Trophoblast cell (in vitro differentiated cells and primary cell): ENCODE results near the gene WDR46.

Experiments used
- DNase-seq, 2 donors: peaks; one replicate each; pipeline ENCODE4 v3.0.0-alpha.2; 2016
- H2AFZ ChIP-seq: 2 replicates; pipeline ENCODE4 v1.6.1; 2013; ENCODE audit warnings: low read length, moderate library complexity, mild to moderate bottlenecking; ENCODE audit not compliant: insufficient read depth, poor library complexity
- H2AK5ac ChIP-seq: 2 replicates; pipeline ENCODE4 v1.6.1; 2013; ENCODE audit warnings: mild to moderate bottlenecking, low read length
- H2BK120ac ChIP-seq: 2 replicates; pipeline ENCODE4 v1.6.1; 2013; ENCODE audit warnings: low read length, mild to moderate bottlenecking, moderate library complexity; ENCODE audit not compliant: insufficient read depth, poor library complexity
- H2BK12ac ChIP-seq: 2 replicates; pipeline ENCODE4 v1.6.1; 2013; ENCODE audit warnings: mild to moderate bottlenecking, low read length, moderate library complexity
- H2BK5ac ChIP-seq: 2 replicates; pipeline ENCODE4 v1.6.1; 2013; ENCODE audit warnings: low read length, low read depth, moderate library complexity, mild to moderate bottlenecking; ENCODE audit not compliant: poor library complexity
- H3K14ac ChIP-seq: 2 replicates; pipeline ENCODE4 v1.6.1; 2013; ENCODE audit warnings: mild to moderate bottlenecking, low read length
- H3K18ac ChIP-seq: 2 replicates; pipeline ENCODE4 v1.6.1; 2013; ENCODE audit warnings: mild to moderate bottlenecking, low read length
- H3K23ac ChIP-seq: 2 replicates; pipeline ENCODE4 v1.6.1; 2013; ENCODE audit warnings: low read length
- H3K27ac ChIP-seq: 2 replicates; pipeline ENCODE4 v1.5.1; 2013; ENCODE audit warnings: low read depth, mild to moderate bottlenecking, inconsistent platforms, low read length, moderate library complexity
- H3K27me3 ChIP-seq: 2 replicates; pipeline ENCODE4 v1.6.1; 2013; ENCODE audit warnings: inconsistent platforms, mild to moderate bottlenecking, low read length, moderate library complexity; ENCODE audit not compliant: insufficient read depth
- H3K36me3 ChIP-seq, 2 experiments: 1 replicate in 1 of 2; 2 replicates in 1 of 2; pipeline ENCODE4 v1.6.1; 2013; ENCODE audit warnings: low read length in 2 of 2, mild to moderate bottlenecking in 2 of 2, moderate library complexity in 1 of 2; ENCODE audit not compliant: insufficient read depth in 2 of 2, control insufficient read depth in 1 of 2
- H3K4ac ChIP-seq: 2 replicates; pipeline ENCODE4 v1.6.1; 2013; ENCODE audit warnings: low read depth, mild to moderate bottlenecking, low read length, moderate library complexity
- H3K4me1 ChIP-seq, 2 experiments: 1 replicate in 1 of 2; 2 replicates in 1 of 2; pipeline ENCODE4 v1.6.1; 2013; ENCODE audit warnings: low read length in 2 of 2, mild to moderate bottlenecking in 2 of 2, moderate library complexity in 1 of 2; ENCODE audit not compliant: insufficient read depth in 2 of 2, control insufficient read depth in 1 of 2
- H3K4me2 ChIP-seq: 2 replicates; pipeline ENCODE4 v1.6.1; 2013; ENCODE audit warnings: inconsistent platforms, mild to moderate bottlenecking, low read length, moderate library complexity
- H3K4me3 ChIP-seq: 2 replicates; pipeline ENCODE4 v1.5.1; 2013; ENCODE audit warnings: mild to moderate bottlenecking, low read depth, low read length, inconsistent platforms
- H3K79me1 ChIP-seq: one replicate; pipeline ENCODE4 v1.6.1; 2013; ENCODE audit warnings: low read length
- H3K79me2 ChIP-seq: 2 replicates; pipeline ENCODE4 v1.6.1; 2013; ENCODE audit warnings: low read length, mild to moderate bottlenecking; ENCODE audit not compliant: control insufficient read depth, insufficient read depth, poor library complexity
- H3K9ac ChIP-seq: 2 replicates; pipeline ENCODE4 v1.6.1; 2013; ENCODE audit warnings: mild to moderate bottlenecking, low read length
- H3K9me3 ChIP-seq: 2 replicates; pipeline ENCODE4 v1.6.1; 2013; ENCODE audit warnings: low read depth, mild to moderate bottlenecking, control low read depth, inconsistent platforms, low read length; ENCODE audit not compliant: insufficient read depth
- H4K12ac ChIP-seq: 2 replicates; pipeline ENCODE4 v1.6.1; 2013; ENCODE audit warnings: low read depth, mild to moderate bottlenecking, low read length, moderate library complexity
- H4K8ac ChIP-seq: 2 replicates; pipeline ENCODE4 v1.6.1; 2013; ENCODE audit warnings: low read depth, mild to moderate bottlenecking, low read length, moderate library complexity
- H4K91ac ChIP-seq: one replicate; pipeline ENCODE4 v1.6.1; 2013; ENCODE audit warnings: low read depth, mild to moderate bottlenecking, low read length, moderate library complexity
- WGBS: extraction: QIAGEN DNeasy Blood & Tissue Kit; methylation state at CpG from one replicate; pipeline ENCODE4 v1.1.7; 2013; ENCODE audit warnings: missing lambda C conversion rate; ENCODE audit not compliant: insufficient read length, insufficient coverage; ENCODE audit errors: extremely low coverage; 5-methylcytosine and 5-hydroxymethylcytosine counted together

WDR46 gene

GRCh38 chr6:33312361-33313104 lies 23.5 kb upstream of the WDR46 start:
- H3K36me3 ChIP-seq, result peaks cover 9 to 13% of the 10 kb centered on the region in 2 experiments
- no CpG with 5 or more reads among the region's 29 CpGs for WGBS
- no peak overlapping the region for H2BK120ac ChIP-seq
- peak overlapping the region; percentile 65 for H3K27ac ChIP-seq
- no peak overlapping the region for H2BK12ac ChIP-seq
- no peak overlapping the region for H3K4ac ChIP-seq
- peaks cover 12 to 19% of the 10 kb centered on the region in 2 experiments for H3K4me1 ChIP-seq
- H3K4me3 ChIP-seq, result peak overlapping the region; percentile 57
- peak overlapping the region; percentile 89 for H2AFZ ChIP-seq
- H3K79me2 ChIP-seq, result peaks cover 10% of the 10 kb centered on the region
- peak overlapping the region; percentile 77 for H3K4me2 ChIP-seq
- H2BK5ac ChIP-seq, result peak overlapping the region; percentile 27
- peak overlapping the region; percentile 34 for H3K14ac ChIP-seq
- no peaks in the 10 kb centered on the region for H3K27me3 ChIP-seq
- H2AK5ac ChIP-seq, result no peak overlapping the region
- no peak overlapping the region for H3K9ac ChIP-seq
- peak overlapping the region; percentile 74 for H3K18ac ChIP-seq
- H4K12ac ChIP-seq, result peak overlapping the region; percentile 22
- peak overlapping the region; percentile 78 for H4K91ac ChIP-seq
- peaks cover 15% of the 10 kb centered on the region for H3K79me1 ChIP-seq
- H3K23ac ChIP-seq, result no peak overlapping the region
- DNase-seq, result peak; percentile 57 to 70
- peak overlapping the region; percentile 63 for H4K8ac ChIP-seq
- no peaks in the 10 kb centered on the region for H3K9me3 ChIP-seq

- Histone ChIP-seq H4K8ac (no peak overlapping the region), H3K79me1 (no peaks in the 10 kb centered on the region), H3K36me3 (peaks cover 12 to 18% of the 10 kb centered on the region in 2 experiments), H2BK12ac (no peak overlapping the region), H2BK5ac (no peak overlapping the region), H3K79me2 (no peaks in the 10 kb centered on the region), H3K18ac (no peak overlapping the region), H3K4ac (no peak overlapping the region), H3K4me2 (no peak overlapping the region), H3K4me1 (no peaks in the 10 kb centered on the region), H3K9me3 (no peaks in the 10 kb centered on the region), H3K27me3 (no peaks in the 10 kb centered on the region), H3K27ac (no peak overlapping the region), H2AK5ac (no peak overlapping the region), H4K91ac (no peak overlapping the region), H3K14ac (no peak overlapping the region), H2AFZ (no peak overlapping the region), H3K9ac (no peak overlapping the region), H4K12ac (no peak overlapping the region), H3K4me3 (no peak overlapping the region), H3K23ac (no peak overlapping the region), H2BK120ac (no peak overlapping the region)
- WGBS, result no CpG with 5 or more reads among the region's 4 CpGs
- no peak for DNase-seq
These were observed 17.3 kb upstream of the WDR46 start for GRCh38 chr6:33306356-33306755.

GRCh38 chr6:33305052-33305451 lies 16.0 kb upstream of the WDR46 start:
- WGBS, result no CpG with 5 or more reads among the region's 8 CpGs

GRCh38 chr6:33304216-33304615 lies 15.2 kb upstream of the WDR46 start:
- Histone ChIP-seq H3K27ac (no peak overlapping the region), H3K9me3 (no peaks in the 10 kb centered on the region), H2AFZ (no peak overlapping the region), H3K14ac (no peak overlapping the region), H3K27me3 (no peaks in the 10 kb centered on the region), H3K79me1 (peaks cover 6% of the 10 kb centered on the region), H3K36me3 (peaks cover 10 to 18% of the 10 kb centered on the region in 2 experiments), H2AK5ac (no peak overlapping the region), H3K4me3 (no peak overlapping the region), H3K23ac (no peak overlapping the region), H4K91ac (no peak overlapping the region), H2BK120ac (no peak overlapping the region), H2BK12ac (no peak overlapping the region), H3K4ac (no peak overlapping the region), H3K4me1 (no peaks in the 10 kb centered on the region), H4K8ac (no peak overlapping the region), H3K9ac (no peak overlapping the region), H3K18ac (no peak overlapping the region), H4K12ac (no peak overlapping the region), H2BK5ac (no peak overlapping the region), H3K4me2 (no peak overlapping the region), H3K79me2 (peaks cover 5% of the 10 kb centered on the region)
- no peak for DNase-seq
- WGBS, result no CpG with 5 or more reads among the region's 16 CpGs

More at GRCh38 chr6:33305052-33305451, 16.0 kb upstream of the WDR46 start:
- Histone ChIP-seq H3K9me3 (no peaks in the 10 kb centered on the region), H2BK5ac (no peak overlapping the region), H3K79me2 (peaks cover under 1% of the 10 kb centered on the region), H2BK12ac (no peak overlapping the region), H4K91ac (no peak overlapping the region), H3K36me3 (peaks cover 10 to 18% of the 10 kb centered on the region in 2 experiments), H3K14ac (no peak overlapping the region), H4K8ac (no peak overlapping the region), H3K4ac (no peak overlapping the region), H2BK120ac (no peak overlapping the region), H3K27me3 (no peaks in the 10 kb centered on the region), H3K79me1 (no peaks in the 10 kb centered on the region), H3K23ac (no peak overlapping the region), H4K12ac (no peak overlapping the region), H2AK5ac (no peak overlapping the region), H3K4me3 (no peak overlapping the region), H3K18ac (no peak overlapping the region), H3K4me2 (no peak overlapping the region), H2AFZ (no peak overlapping the region), H3K27ac (no peak overlapping the region), H3K4me1 (no peaks in the 10 kb centered on the region), H3K9ac (no peak overlapping the region)
- DNase-seq, result no peak
